HepG2 (cell line): ENCODE results near the gene JDP2. TPM values are rescaled to one million over a fixed set of nuclear protein-coding genes. Genes with fewer than 3 reads are reported as not detected.

Experiments
- EED ChIP-seq: sonication (generic); formaldehyde crosslinking; IDR thresholded peaks from 2 replicates; pipeline ENCODE4 v1.5.0; 2020; ENCODE audit warnings: mild to moderate bottlenecking, missing genetic modification reagents
- GMEB2 ChIP-seq: IDR thresholded peaks from 2 replicates; pipeline ENCODE4 v1.6.1; 2016; ENCODE audit warnings: missing biosample characterization, missing genetic modification reagents, low read depth
- NBN ChIP-seq: fragments of 450-650 bp; conservative IDR thresholded peaks from 2 replicates; pipeline ENCODE4 v1.6.1; 2017
- NR1H2 ChIP-seq: sonication (generic); formaldehyde crosslinking; IDR thresholded peaks from 2 replicates; pipeline ENCODE4 v1.8.1; 2022; ENCODE audit warnings: low read depth, missing genetic modification reagents, borderline replicate concordance
- PPARG ChIP-seq: conservative IDR thresholded peaks from 2 replicates; pipeline ENCODE4 v1.6.1; 2016; ENCODE audit warnings: missing biosample characterization, missing genetic modification reagents
- REL ChIP-seq: sonication (generic); formaldehyde crosslinking; conservative IDR thresholded peaks from 2 replicates; pipeline ENCODE4 v1.8.0; 2022; ENCODE audit warnings: mild to moderate bottlenecking, missing genetic modification reagents, moderate library complexity
- RERE ChIP-seq: IDR thresholded peaks from 2 replicates; pipeline ENCODE4 v1.6.1; 2016; ENCODE audit warnings: low read depth, missing genetic modification reagents, missing compliant biosample characterization
- RXRA ChIP-seq: sonication (generic); formaldehyde crosslinking; IDR thresholded peaks from 2 replicates; pipeline ENCODE4 v1.5.1; 2020; ENCODE audit warnings: missing genetic modification reagents
- SCMH1 ChIP-seq: sonication (generic); formaldehyde crosslinking; IDR thresholded peaks from 2 replicates; pipeline ENCODE4 v1.9.0; 2021; ENCODE audit warnings: missing genetic modification reagents, mild to moderate bottlenecking, borderline replicate concordance
- SRSF4 ChIP-seq: fragments of 200-400 bp; formaldehyde crosslinking; IDR thresholded peaks from one replicate; pipeline ENCODE4 v1.6.1; 2018; ENCODE audit warnings: mild to moderate bottlenecking, low read depth, low read length, moderate library complexity; ENCODE audit not compliant: poor library complexity, severe bottlenecking
- WIZ ChIP-seq: sonication (generic); formaldehyde crosslinking; IDR thresholded peaks from 2 replicates; pipeline ENCODE4 v1.5.1; 2020; ENCODE audit warnings: mild to moderate bottlenecking, missing genetic modification reagents
- ZFY ChIP-seq: sonication (generic); formaldehyde crosslinking; IDR thresholded peaks from 2 replicates; pipeline ENCODE4 v1.4.0; 2020; ENCODE audit warnings: missing genetic modification reagents
- ZFYVE20 ChIP-seq: sonication (generic); formaldehyde crosslinking; IDR thresholded peaks from 2 replicates; pipeline ENCODE4 v1.8.0; 2023; ENCODE audit warnings: low read depth, mild to moderate bottlenecking, moderate library complexity, missing genetic modification reagents, borderline replicate concordance
- ZKSCAN1 ChIP-seq: fragments of 150-350 bp; IDR thresholded peaks from 2 replicates; pipeline ENCODE4 v1.6.1; 2014; ENCODE audit warnings: low read length
- ZNF234 ChIP-seq: sonication (generic); formaldehyde crosslinking; conservative IDR thresholded peaks from 2 replicates; pipeline ENCODE4 v1.5.1; 2020; ENCODE audit warnings: mild to moderate bottlenecking, missing genetic modification reagents
- ZNF441 ChIP-seq: sonication (generic); formaldehyde crosslinking; IDR thresholded peaks from 2 replicates; pipeline ENCODE4 v1.7.0; 2021; ENCODE audit warnings: missing genetic modification reagents, borderline replicate concordance
- ZNF564 ChIP-seq: sonication (generic); formaldehyde crosslinking; IDR thresholded peaks from 2 replicates; pipeline ENCODE4 v1.8.1; 2023; ENCODE audit warnings: mild to moderate bottlenecking, missing genetic modification reagents
- ZNF615 ChIP-seq: sonication (generic); formaldehyde crosslinking; IDR thresholded peaks from 2 replicates; pipeline ENCODE4 v1.5.0; 2020; ENCODE audit warnings: mild to moderate bottlenecking, missing genetic modification reagents, borderline replicate concordance
- ZNF687 ChIP-seq: sonication (generic); formaldehyde crosslinking; IDR thresholded peaks from 2 replicates; pipeline ENCODE4 v1.5.1; 2020; ENCODE audit warnings: mild to moderate bottlenecking, missing genetic modification reagents, moderate library complexity
- polyA plus RNA-seq, 8 experiments: library from polyadenylated mRNA; depleted of rRNA in 3 of 8; stranded (reverse) in 7 of 8; unstranded in 1 of 8; fragments of >200 nt; fragmentation: Illumina TruSeq in 4 of 8; extraction: Trizol in 4 of 8; gene quantifications; 2 replicates each; pipeline versions ENCODE4 v1.2.1 to v1.2.3, GENCODE V29; 2011 to 2016; ENCODE audit warnings: low read depth in 4 of 8, missing spikeins in 1 of 8, mixed read lengths in 1 of 8; ENCODE audit not compliant: insufficient read depth in 1 of 8
- total RNA-seq, 5 experiments: library from RNA; depleted of rRNA; stranded (reverse); fragments of >200 nt; fragmentation: Illumina TruSeq; extraction: Trizol; gene quantifications; 2 replicates each; pipeline ENCODE4 v1.2.3, GENCODE V29; 2016; ENCODE audit warnings: low read depth in 1 of 5

The JDP2 gene
- total and polyA plus RNA-seq, 2 of the 13 experiments (the other 11 are each of a cell fraction or from before 2014, with no cell fraction given) = 8.0 to 8.9 TPM

- TF ChIP-seq PPARG (CRISPR knock-in tag) (0 out of 2 replicates have a peak, but pooled peaks have one; percentile 23), NR1H2 (CRISPR knock-in tag) (no peak), ZNF564 (CRISPR knock-in tag) (no peak), SCMH1 (no peak), GMEB2 (CRISPR knock-in tag) (no peak), SRSF4 (no peak), ZFYVE20 (CRISPR knock-in tag) (no peak), REL (CRISPR knock-in tag) (no peak), RERE (no peak), WIZ (CRISPR knock-in tag) (no peak), ZNF615 (CRISPR knock-in tag) (no peak), NBN (no peak), RXRA (CRISPR knock-in tag) (peak; percentile 69), ZKSCAN1 (no peak), ZNF441 (CRISPR knock-in tag) (no peak), ZNF687 (peak; percentile 88), EED (CRISPR knock-in tag) (no peak), ZNF234 (CRISPR knock-in tag) (no peak), ZFY (CRISPR knock-in tag) (peak; percentile 86)
Measured at GRCh38 chr14:75452900-75453816, 25.3 kb downstream of the JDP2 start (continued).
